HCT116 (cell line): ENCODE data around the gene PPM1B. TPM values are rescaled to one million over a fixed set of nuclear protein-coding genes. Genes with fewer than 3 reads are reported as not detected.
"Not testable (repeated sequence)": the region's sequence is repeated elsewhere in the genome, so short reads cannot be mapped to it uniquely, and the experiment has no call there.

Source experiments
- ATAC-seq: fragments of 200-7000 bp; cut with Tn5 transposase; 2 replicates; pipeline ENCODE4 v1.9.1; 2020; ENCODE audit warnings: mild to moderate bottlenecking, moderate library complexity
- BruUV-seq: library from RNA; stranded (reverse); fragments of 400-500 nt; replicated peaks from 2 replicates; lab custom pipeline; 2021; lab: Mats Ljungman, UMichigan
- CTCF ChIA-PET: fragments of 300-600 bp; sonication (Branson Sonifier 250); formaldehyde crosslinking; loops from one replicate; lab custom pipeline; 2021; ENCODE audit warnings: antibody characterized with exemption; lab: Charles Lee
- POLR2A ChIA-PET: fragments of 300-600, 350-600 bp; sonication (Branson Sonifier 250); formaldehyde crosslinking; loops from one replicate; lab custom pipeline; 2021; ENCODE audit warnings: antibody characterized with exemption; lab: Charles Lee
- RAD21 ChIA-PET, 2 experiments: fragments of 300-600 bp; sonication (Branson Sonifier 250); formaldehyde crosslinking; loops; one replicate each; lab custom pipeline; 2023; ENCODE audit warnings: low total read pairs in 2 of 2; ENCODE audit not compliant: uncharacterized antibody in 2 of 2, unreplicated experiment in 2 of 2, low non-redundant PET in 1 of 2; lab: Charles Lee
- DNase-seq: peaks from one replicate; pipeline ENCODE4 v3.0.0-alpha.2; 2010; ENCODE audit warnings: low read depth, low spot score
- H2AFZ ChIP-seq: fragments of 200-600 bp; shearing (Covaris generic), sonication (generic); 2 replicates; pipeline ENCODE4 v1.6.1; 2017; ENCODE audit warnings: low read depth, mixed run types, mixed read lengths, antibody characterized with exemption, low read length; ENCODE audit not compliant: poor library complexity, severe bottlenecking
- H3K27ac ChIP-seq: 2 replicates; pipeline ENCODE4 v1.5.1; 2012; ENCODE audit warnings: low read depth, low read length
- H3K27me3 ChIP-seq: fragments of 200-600 bp; sonication (generic); 2 replicates; pipeline ENCODE4 v1.6.1; 2016; ENCODE audit warnings: mixed run types, low read length, mixed read lengths; ENCODE audit not compliant: insufficient read depth
- H3K36me3 ChIP-seq, 2 experiments: fragments of 200-500 bp in 1 of 2; fragments of 200-600 bp in 1 of 2; sonication (Bioruptor generic) in 1 of 2; sonication (generic) in 1 of 2; 2 replicates each; pipeline versions ENCODE4 v1.5.1 to v1.6.1; 2014 to 2016; ENCODE audit warnings: low read length in 2 of 2, inconsistent platforms in 1 of 2, mixed read lengths in 1 of 2, mixed run types in 1 of 2; ENCODE audit not compliant: insufficient read depth in 2 of 2, control insufficient read depth in 1 of 2
- H3K4me1 ChIP-seq, 2 experiments: fragments of 200-600 bp in 1 of 2; sonication (generic) in 1 of 2; 2 replicates each; pipeline versions ENCODE4 v1.5.1 to v1.6.1; 2012 to 2017; ENCODE audit warnings: low read length in 2 of 2, inconsistent platforms in 1 of 2, mild to moderate bottlenecking in 1 of 2, mixed read lengths in 1 of 2, mixed run types in 1 of 2, moderate library complexity in 1 of 2; ENCODE audit not compliant: insufficient read depth in 2 of 2, control insufficient read depth in 1 of 2
- H3K4me2 ChIP-seq: fragments of 200-600 bp; sonication (generic); 2 replicates; pipeline ENCODE4 v1.6.1; 2017; ENCODE audit warnings: mixed run types, low read length, mixed read lengths
- H3K4me3 ChIP-seq, 2 experiments: fragments of 200-600 bp in 1 of 2; sonication (generic) in 1 of 2; replicated peaks in 1 of 2; 2 replicates each; pipeline ENCODE4 v1.5.1; 2011 to 2016; ENCODE audit warnings: low read length in 2 of 2, control low read depth in 1 of 2, low read depth in 1 of 2, mild to moderate bottlenecking in 1 of 2, mixed read lengths in 1 of 2, mixed run types in 1 of 2
- H3K79me2 ChIP-seq: fragments of 200-600 bp; sonication (generic); 2 replicates; pipeline ENCODE4 v1.6.1; 2017; ENCODE audit warnings: mild to moderate bottlenecking, mixed run types, low read length, moderate library complexity, mixed read lengths; ENCODE audit not compliant: insufficient read depth
- H3K9ac ChIP-seq: fragments of 200-600 bp; sonication (generic); 2 replicates; pipeline ENCODE4 v1.6.1; 2016; ENCODE audit warnings: low read length, mixed read lengths
- H3K9me2 ChIP-seq: fragments of 200-600 bp; sonication (generic), shearing (Covaris generic); 2 replicates; pipeline ENCODE4 v1.6.1; 2017; ENCODE audit warnings: mixed run types, mild to moderate bottlenecking, moderate library complexity; ENCODE audit not compliant: insufficient read depth
- H3K9me3 ChIP-seq, 2 experiments: fragments of 200-500 bp in 1 of 2; fragments of 200-600 bp in 1 of 2; sonication (Bioruptor generic) in 1 of 2; sonication (generic) in 1 of 2; 2 replicates each; pipeline ENCODE4 v1.6.1; 2014 to 2017; ENCODE audit warnings: low read length in 2 of 2, mixed read lengths in 2 of 2, inconsistent platforms in 1 of 2, low read depth in 1 of 2, mild to moderate bottlenecking in 1 of 2, mixed run types in 1 of 2, moderate library complexity in 1 of 2; ENCODE audit not compliant: control insufficient read depth in 1 of 2, insufficient read depth in 1 of 2
- H4K20me1 ChIP-seq: fragments of 200-600 bp; sonication (generic), shearing (Covaris generic); 2 replicates; pipeline ENCODE4 v1.6.1; 2017; ENCODE audit warnings: mixed run types, mild to moderate bottlenecking, moderate library complexity; ENCODE audit not compliant: insufficient read depth
- ATF3 ChIP-seq: IDR thresholded peaks from 2 replicates; pipeline ENCODE4 v1.6.1; 2012
- CEBPB ChIP-seq: IDR thresholded peaks from 2 replicates; pipeline ENCODE4 v1.6.1; 2012; ENCODE audit warnings: low read depth
- EZH2 ChIP-seq: fragments of 200-600 bp; sonication (generic); IDR thresholded peaks from 2 replicates; pipeline ENCODE4 v1.6.1; 2017; ENCODE audit warnings: antibody characterized with exemption, mixed run types
- EZH2phosphoT487 ChIP-seq: fragments of 200-600 bp; IDR thresholded peaks from 2 replicates; pipeline ENCODE4 v1.6.1; 2018; ENCODE audit warnings: antibody characterized with exemption, borderline replicate concordance
- FOSL1 ChIP-seq: IDR thresholded peaks from 2 replicates; pipeline ENCODE4 v1.6.1; 2012; ENCODE audit warnings: low read depth
- POLR2A ChIP-seq: IDR thresholded peaks from 2 replicates; pipeline ENCODE4 v1.7.0; 2011; ENCODE audit warnings: borderline replicate concordance; ENCODE audit not compliant: insufficient read depth, insufficient read length; ENCODE audit errors: extremely low read depth
- RAD21 ChIP-seq: IDR thresholded peaks from 2 replicates; pipeline ENCODE4 v1.6.1; 2012; ENCODE audit warnings: low read depth, mild to moderate bottlenecking
- REST ChIP-seq: IDR thresholded peaks from 2 replicates; pipeline ENCODE4 v1.6.1; 2012; ENCODE audit warnings: low read depth
- TCF7L2 ChIP-seq: IDR thresholded peaks from 2 replicates; pipeline ENCODE4 v1.7.0; 2011; ENCODE audit warnings: borderline replicate concordance, inconsistent platforms; ENCODE audit not compliant: insufficient read depth, insufficient read length; ENCODE audit errors: extremely low read depth
- YY1 ChIP-seq: IDR thresholded peaks from 2 replicates; pipeline ENCODE4 v1.6.1; 2011; ENCODE audit warnings: low read length, low read depth, moderate library complexity, mild to moderate bottlenecking; ENCODE audit not compliant: insufficient replicate concordance; ENCODE audit errors: extremely low read depth
- ZNF274 ChIP-seq: fragments of 200-500 bp; sonication (Bioruptor generic); IDR thresholded peaks from 2 replicates; pipeline ENCODE4 v1.6.1; 2014; ENCODE audit warnings: mild to moderate bottlenecking, low read depth, low read length, inconsistent platforms
- intact Hi-C: fragments of 100-400 bp; cut with micrococcal nuclease; formaldehyde crosslinking; loops from 2 replicates; pipeline ENCODE4 v1.10.0; 2022
- total RNA-seq: library from RNA; stranded (reverse); gene quantifications from one replicate; pipeline ENCODE4 v1.2.1, GENCODE V29; 2021; ENCODE audit not compliant: unreplicated experiment
- TF ChIP-seq, protein P1 (sequence below): IDR thresholded peaks from 2 replicates; pipeline ENCODE4 v1.6.1; 2011; ENCODE audit warnings: mild to moderate bottlenecking, low read length, moderate library complexity; ENCODE audit not compliant: insufficient replicate concordance; ENCODE audit errors: extremely low read depth

Gene PPM1B
- total RNA-seq, 1 experiment from 2014 or later: 36.9 TPM

DNA sequence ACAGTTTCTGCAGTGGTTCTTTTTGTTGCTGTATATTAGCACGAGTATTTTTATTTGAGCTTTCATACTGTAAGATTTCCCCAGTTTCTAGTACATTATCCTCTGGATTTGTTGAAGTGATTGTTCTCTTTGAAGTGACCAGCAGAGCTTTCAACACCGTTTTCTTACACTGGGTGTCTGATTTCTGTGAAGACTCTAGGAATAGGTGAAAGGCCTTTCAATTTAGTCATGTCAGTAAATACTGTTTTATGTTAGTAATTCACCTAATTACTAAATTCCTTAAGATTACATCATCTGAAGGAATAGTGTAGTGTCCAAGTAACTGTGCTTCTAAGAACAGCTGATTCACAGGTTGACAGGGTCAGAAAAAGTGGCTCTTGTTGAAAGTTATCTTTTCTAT is 2.3 kb downstream of the PPM1B start (continued):
- no peak for TF ChIP-seq TCF7L2

DNA sequence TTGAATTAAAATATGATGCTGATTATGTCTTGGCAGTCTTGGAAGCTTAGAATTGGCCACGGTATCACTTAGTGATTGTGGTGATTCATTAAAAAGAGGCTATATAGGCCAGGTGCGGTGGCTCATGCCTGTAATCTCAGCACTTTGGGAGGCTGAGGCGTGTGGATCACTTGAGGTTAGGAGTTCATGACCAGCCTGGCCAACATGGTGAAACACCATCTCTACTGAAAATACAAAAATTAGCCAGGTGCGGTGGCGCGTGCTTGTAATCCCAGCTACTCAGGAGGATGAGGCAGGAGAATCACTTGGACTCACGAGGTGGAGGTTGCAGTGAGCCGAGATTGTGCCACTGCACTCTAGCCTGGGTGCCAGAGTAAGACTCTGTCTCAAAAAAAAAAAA is 2.8 kb downstream of the PPM1B start:
- H3K9me2 ChIP-seq, H2AFZ ChIP-seq, H3K36me3 ChIP-seq, H3K9me3 ChIP-seq, BruUV-seq, POLR2A ChIA-PET, H3K27me3 ChIP-seq, H4K20me1 ChIP-seq, ATAC-seq, DNase-seq, RAD21 ChIA-PET, intact Hi-C loops, CTCF ChIA-PET: not testable (repeated sequence)
- TF ChIP-seq CEBPB: peak; percentile 1; the same call in 1 of the 2 replicates
- Histone ChIP-seq H3K79me2 (peaks cover 68% of the 10 kb centered on the region), H3K4me3 (peak overlapping the region; percentile 1 to 78; a peak in 2 of 4 replicates), H3K4me1 (peaks cover 7 to 69% of the 10 kb centered on the region in 2 experiments), H3K27ac (peak overlapping the region; percentile 37; the same call in 1 of the 2 replicates), H3K9ac (peak overlapping the region; percentile 87; the same call in 1 of the 2 replicates), H3K4me2 (peak overlapping the region; percentile 93)

DNA sequence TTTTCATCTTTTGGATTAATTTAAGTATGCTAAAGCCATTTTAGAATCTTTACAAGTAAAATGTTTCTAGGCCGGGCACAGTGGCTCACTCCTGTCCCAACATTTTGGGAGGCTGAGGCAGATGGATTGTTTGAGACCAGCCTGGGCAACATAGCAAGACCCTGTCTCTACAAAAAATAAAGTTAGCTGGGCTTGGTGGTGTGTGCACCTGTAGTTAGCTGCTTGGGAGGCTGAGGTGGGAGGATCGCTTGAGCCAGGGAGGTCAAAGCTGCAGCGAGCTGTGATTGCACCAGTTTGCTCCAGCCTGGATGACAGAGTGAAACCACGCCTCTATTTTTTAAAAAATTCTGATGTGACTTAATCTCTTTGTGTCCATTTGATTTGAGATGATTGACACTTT is 3.9 kb downstream of the PPM1B start:
- ChIA-PET RAD21 (no interaction called here), CTCF (no interaction called here), POLR2A (no interaction called here)
- H3K9me3 ChIP-seq: no peaks in the 10 kb centered on the region
- no peaks in the 10 kb centered on the region for H3K9me2 ChIP-seq
- no TSS peak for BruUV-seq
- H3K27ac ChIP-seq: no peak overlapping the region
- H3K79me2 ChIP-seq: peaks cover 79% of the 10 kb centered on the region
- peaks cover 7 to 59% of the 10 kb centered on the region in 2 experiments for H3K4me1 ChIP-seq
- H2AFZ ChIP-seq: no peak overlapping the region
- DNase-seq (no peak), ATAC-seq (no peak)
- 0 out of 2 replicates have a peak, but pooled peaks cover 6% of the 10 kb centered on the region for H4K20me1 ChIP-seq
- no peak overlapping the region for H3K9ac ChIP-seq
- intact Hi-C loops: no loop called here
- no peaks in the 10 kb centered on the region for H3K27me3 ChIP-seq
- no peaks in the 10 kb centered on the region for H3K36me3 ChIP-seq
- no peak overlapping the region for H3K4me3 ChIP-seq
- peak overlapping the region; percentile 43 for H3K4me2 ChIP-seq
- TF ChIP-seq, protein P1, sequence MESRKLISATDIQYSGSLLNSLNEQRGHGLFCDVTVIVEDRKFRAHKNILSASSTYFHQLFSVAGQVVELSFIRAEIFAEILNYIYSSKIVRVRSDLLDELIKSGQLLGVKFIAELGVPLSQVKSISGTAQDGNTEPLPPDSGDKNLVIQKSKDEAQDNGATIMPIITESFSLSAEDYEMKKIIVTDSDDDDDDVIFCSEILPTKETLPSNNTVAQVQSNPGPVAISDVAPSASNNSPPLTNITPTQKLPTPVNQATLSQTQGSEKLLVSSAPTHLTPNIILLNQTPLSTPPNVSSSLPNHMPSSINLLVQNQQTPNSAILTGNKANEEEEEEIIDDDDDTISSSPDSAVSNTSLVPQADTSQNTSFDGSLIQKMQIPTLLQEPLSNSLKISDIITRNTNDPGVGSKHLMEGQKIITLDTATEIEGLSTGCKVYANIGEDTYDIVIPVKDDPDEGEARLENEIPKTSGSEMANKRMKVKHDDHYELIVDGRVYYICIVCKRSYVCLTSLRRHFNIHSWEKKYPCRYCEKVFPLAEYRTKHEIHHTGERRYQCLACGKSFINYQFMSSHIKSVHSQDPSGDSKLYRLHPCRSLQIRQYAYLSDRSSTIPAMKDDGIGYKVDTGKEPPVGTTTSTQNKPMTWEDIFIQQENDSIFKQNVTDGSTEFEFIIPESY: no peak
- no peak for TF ChIP-seq YY1
- no peak for TF ChIP-seq ZNF274
- no peak for TF ChIP-seq FOSL1
- no peak for TF ChIP-seq EZH2phosphoT487
- TF ChIP-seq POLR2A: no peak
- TF ChIP-seq EZH2: no peak
- TF ChIP-seq CEBPB: no peak
- no peak for TF ChIP-seq REST
- TF ChIP-seq RAD21: no peak
- no peak for TF ChIP-seq ATF3
